ENCODE measurements around the gene CARD11. TPM values are rescaled to one million over a fixed set of nuclear protein-coding genes. Genes with fewer than 3 reads are reported as not detected.

CARD11 gene
- total and polyA plus RNA-seq, 11 donors, result 0.15 to 3.2 (median 0.33) TPM; not detected in 2

DNA sequence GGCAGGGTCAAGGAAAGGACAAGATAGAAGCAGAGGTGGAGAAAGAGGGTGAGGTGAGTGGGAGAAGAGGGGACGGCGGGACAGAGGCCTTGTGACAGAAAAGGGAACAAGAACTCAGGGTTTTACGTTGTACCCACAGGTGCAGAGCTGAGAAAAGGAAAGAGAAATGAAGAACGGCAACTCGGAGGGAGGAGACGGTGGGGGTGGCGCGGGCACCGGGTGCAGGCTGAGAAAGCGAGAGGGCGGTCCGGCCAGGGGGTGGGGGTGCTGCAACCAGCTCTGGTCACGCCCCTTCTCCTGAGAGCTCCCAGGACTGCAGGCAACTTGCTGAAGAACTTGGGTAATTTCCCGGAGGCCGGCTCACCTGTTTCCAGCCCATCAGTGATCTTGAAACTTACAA lies 65.3 kb downstream of the CARD11 start:
- ATAC-seq (no peak), DNase-seq (peak in 2 of 5 donors; percentile 29 to 38)
- 10 to 14% (median 14%) methylated on average over 15 of the region's 15 CpGs for WGBS, 4 donors
- no peaks in the 10 kb centered on the region for H3K4me1 ChIP-seq
- no peaks in the 10 kb centered on the region for H3K36me3 ChIP-seq
- H3K9me3 ChIP-seq, result no peaks in the 10 kb centered on the region
- peak overlapping the region in 1 of 12 donors; percentile 19 for H3K4me3 ChIP-seq
- TF ChIP-seq, protein P1, sequence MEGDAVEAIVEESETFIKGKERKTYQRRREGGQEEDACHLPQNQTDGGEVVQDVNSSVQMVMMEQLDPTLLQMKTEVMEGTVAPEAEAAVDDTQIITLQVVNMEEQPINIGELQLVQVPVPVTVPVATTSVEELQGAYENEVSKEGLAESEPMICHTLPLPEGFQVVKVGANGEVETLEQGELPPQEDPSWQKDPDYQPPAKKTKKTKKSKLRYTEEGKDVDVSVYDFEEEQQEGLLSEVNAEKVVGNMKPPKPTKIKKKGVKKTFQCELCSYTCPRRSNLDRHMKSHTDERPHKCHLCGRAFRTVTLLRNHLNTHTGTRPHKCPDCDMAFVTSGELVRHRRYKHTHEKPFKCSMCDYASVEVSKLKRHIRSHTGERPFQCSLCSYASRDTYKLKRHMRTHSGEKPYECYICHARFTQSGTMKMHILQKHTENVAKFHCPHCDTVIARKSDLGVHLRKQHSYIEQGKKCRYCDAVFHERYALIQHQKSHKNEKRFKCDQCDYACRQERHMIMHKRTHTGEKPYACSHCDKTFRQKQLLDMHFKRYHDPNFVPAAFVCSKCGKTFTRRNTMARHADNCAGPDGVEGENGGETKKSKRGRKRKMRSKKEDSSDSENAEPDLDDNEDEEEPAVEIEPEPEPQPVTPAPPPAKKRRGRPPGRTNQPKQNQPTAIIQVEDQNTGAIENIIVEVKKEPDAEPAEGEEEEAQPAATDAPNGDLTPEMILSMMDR (IDR thresholded peaks at IDR 0.05), result no peak
- TF ChIP-seq POLR2A (IDR thresholded peaks at IDR 0.05), result no peak
- intact Hi-C loops (cut with DNase I), result no loop called here
- no peak overlapping the region for H3K27ac ChIP-seq
- H3K27me3 ChIP-seq, result peaks cover 0 to 40% (median 16%) of the 10 kb centered on the region in 9 donors

- Histone ChIP-seq H3K27me3 (peaks cover 0 to 52% (median 16%) of the 10 kb centered on the region in 9 donors), H3K36me3 (no peaks in the 10 kb centered on the region), H3K4me1 (no peaks in the 10 kb centered on the region), H3K4me3 (no peak overlapping the region), H3K9me3 (no peaks in the 10 kb centered on the region), H3K27ac (no peak overlapping the region)
- no peak for DNase-seq
- no peak for ATAC-seq
- 75 to 77% (median 77%) methylated on average over 11 of the region's 11 CpGs for WGBS, 4 donors
- intact Hi-C loops (cut with DNase I), result no loop called here
- TF ChIP-seq, protein P1 (IDR thresholded peaks at IDR 0.05), result no peak
- no peak for TF ChIP-seq POLR2A (IDR thresholded peaks at IDR 0.05)
Measured at GRCh38 chr7:2975821-2976371, 67.8 kb downstream of the CARD11 start.

DNA sequence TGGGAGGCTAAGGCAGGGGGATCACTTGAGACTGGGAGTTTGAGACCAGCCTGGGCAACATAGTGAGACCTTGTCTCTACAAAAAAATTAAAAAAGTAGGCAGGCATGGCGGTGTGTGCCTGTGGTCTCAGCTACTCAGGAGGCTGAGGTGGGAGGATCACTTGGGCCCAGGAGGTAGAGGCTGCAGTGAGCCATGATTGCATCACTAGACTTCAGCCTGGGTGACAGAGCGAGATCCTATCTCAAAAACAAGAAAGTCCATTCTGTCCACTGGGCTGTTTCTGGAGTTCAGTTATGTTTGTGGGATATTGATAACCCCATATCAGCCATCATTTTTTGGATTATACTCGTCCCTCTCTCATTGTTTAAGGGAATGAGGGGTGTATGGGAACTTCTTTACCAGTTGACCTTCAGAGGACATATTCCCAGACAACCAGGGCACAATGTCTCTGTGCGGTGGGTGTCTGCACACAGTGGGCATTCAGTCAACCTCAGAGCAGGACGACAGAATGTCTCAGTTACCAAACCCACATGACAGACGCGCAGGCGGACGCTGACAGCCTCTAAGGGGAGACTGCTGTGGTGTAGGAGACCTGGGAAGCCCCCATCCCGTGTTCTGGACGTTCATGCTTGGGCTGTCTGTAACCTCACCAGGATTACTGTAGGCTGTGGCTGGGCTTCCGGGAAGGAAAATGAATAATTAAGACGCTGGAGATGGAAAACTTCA lies 69.4 kb downstream of the CARD11 start:
- DNase-seq (no peak), ATAC-seq (no peak)
- no peak overlapping the region for H3K4me3 ChIP-seq
- no peaks in the 10 kb centered on the region for H3K9me3 ChIP-seq
- no peaks in the 10 kb centered on the region for H3K4me1 ChIP-seq
- H3K27ac ChIP-seq, result no peak overlapping the region
- 82 to 86% (median 84%) methylated on average over 13 of the region's 13 CpGs for WGBS, 4 donors
- TF ChIP-seq, protein P1 (IDR thresholded peaks at IDR 0.05), result no peak
- no peak for TF ChIP-seq POLR2A (IDR thresholded peaks at IDR 0.05)
- H3K36me3 ChIP-seq, result no peaks in the 10 kb centered on the region
- peaks cover 0 to 36% (median 6%) of the 10 kb centered on the region in 9 donors for H3K27me3 ChIP-seq
- intact Hi-C loops (cut with DNase I), result no loop called here

DNA sequence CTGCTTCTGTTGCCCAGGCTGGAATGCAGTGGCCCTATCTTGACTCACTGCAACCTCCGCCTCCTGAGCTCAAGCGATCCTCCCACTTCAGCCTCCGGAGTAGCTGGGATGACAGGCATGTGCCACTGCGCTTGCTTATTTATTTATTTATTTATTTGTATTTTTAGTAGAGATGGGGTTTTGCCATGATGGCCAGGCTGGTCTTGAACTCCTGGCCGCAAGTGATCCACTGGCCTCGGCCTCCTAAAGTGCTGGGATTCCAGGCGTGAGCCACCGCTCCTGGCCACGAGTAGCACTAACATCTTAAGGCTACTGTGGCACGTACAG lies 70.9 kb downstream of the CARD11 start:
- Histone ChIP-seq H3K27ac (no peak overlapping the region), H3K36me3 (no peaks in the 10 kb centered on the region), H3K4me1 (no peaks in the 10 kb centered on the region), H3K4me3 (no peak overlapping the region), H3K27me3 (peaks cover 0 to 25% (median 0%) of the 10 kb centered on the region in 9 donors), H3K9me3 (no peaks in the 10 kb centered on the region)
- intact Hi-C loops (cut with DNase I), result no loop called here
- no peak for ATAC-seq
- TF ChIP-seq POLR2A (IDR thresholded peaks at IDR 0.05), result no peak
- TF ChIP-seq, protein P1 (IDR thresholded peaks at IDR 0.05), result no peak
- 88 to 91% (median 90%) methylated on average over 10 of the region's 10 CpGs for WGBS, 4 donors
- DNase-seq, result no peak

Data from heart left ventricle (tissue), 16 donors.